Osteoblast (primary cell): ENCODE results near the gene SMO. TPM values are rescaled to one million over a fixed set of nuclear protein-coding genes. Genes with fewer than 3 reads are reported as not detected.
A peak's percentile ranks its signal among the peaks of the same experiment; 100 is the strongest.
"Not testable (repeated sequence)": the region's sequence is repeated elsewhere in the genome, so short reads cannot be mapped to it uniquely, and the experiment has no call there.

Experiments
- DNase-seq: peaks from one replicate; pipeline ENCODE4 v3.0.0; 2011; ENCODE audit warnings: low spot score, mixed read lengths; ENCODE audit not compliant: insufficient read length; ENCODE audit errors: missing footprints
- H2AFZ ChIP-seq: 2 replicates; pipeline ENCODE4 v1.6.0; 2011; ENCODE audit warnings: mild to moderate bottlenecking, low read length
- H3K27ac ChIP-seq: 2 replicates; pipeline ENCODE4 v1.5.1; 2011; ENCODE audit warnings: mild to moderate bottlenecking, low read depth, low read length, moderate library complexity
- H3K27me3 ChIP-seq: 2 replicates; pipeline ENCODE4 v1.6.0; 2012; ENCODE audit warnings: mild to moderate bottlenecking, control low read depth, inconsistent platforms, low read length, moderate library complexity; ENCODE audit not compliant: insufficient read depth
- H3K36me3 ChIP-seq: 2 replicates; pipeline ENCODE4 v1.5.1; 2011; ENCODE audit warnings: mild to moderate bottlenecking, low read length, control low read depth, moderate library complexity; ENCODE audit not compliant: insufficient read depth
- H3K4me1 ChIP-seq: 2 replicates; pipeline ENCODE4 v1.5.1; 2011; ENCODE audit warnings: mild to moderate bottlenecking, low read length, control low read depth, moderate library complexity; ENCODE audit not compliant: insufficient read depth
- H3K4me2 ChIP-seq: 2 replicates; pipeline ENCODE4 v1.6.0; 2011; ENCODE audit warnings: mild to moderate bottlenecking, low read length; ENCODE audit not compliant: insufficient read depth
- H3K4me3 ChIP-seq: fragments of 200-600 bp; sonication (generic); 3 replicates; pipeline ENCODE4 v1.5.1; 2012; ENCODE audit warnings: mild to moderate bottlenecking, low read length, inconsistent platforms; ENCODE audit not compliant: insufficient read depth
- H3K79me2 ChIP-seq: 2 replicates; pipeline ENCODE4 v1.6.0; 2012; ENCODE audit warnings: mild to moderate bottlenecking, low read length, control low read depth, inconsistent platforms; ENCODE audit not compliant: insufficient read depth
- H3K9me3 ChIP-seq: 2 replicates; pipeline ENCODE4 v1.5.1; 2011; ENCODE audit warnings: low read depth, low read length, control low read depth
- H4K20me1 ChIP-seq: 2 replicates; pipeline ENCODE4 v1.6.0; 2012; ENCODE audit warnings: mild to moderate bottlenecking, low read length, control low read depth; ENCODE audit not compliant: insufficient read depth
- total RNA-seq: library from RNA; depleted of rRNA; stranded (reverse); fragments of >200 nt; gene quantifications from 2 replicates; pipeline ENCODE4 v1.2.3, GENCODE V29; 2012
- TF ChIP-seq, protein P1 (sequence below): IDR thresholded peaks from 2 replicates; pipeline ENCODE4 v1.5.1; 2011; ENCODE audit warnings: mild to moderate bottlenecking, low read depth, low read length, moderate library complexity; ENCODE audit errors: extremely low read depth

Gene SMO
- total RNA-seq, 1 donor, result 19.9 TPM

DNA sequence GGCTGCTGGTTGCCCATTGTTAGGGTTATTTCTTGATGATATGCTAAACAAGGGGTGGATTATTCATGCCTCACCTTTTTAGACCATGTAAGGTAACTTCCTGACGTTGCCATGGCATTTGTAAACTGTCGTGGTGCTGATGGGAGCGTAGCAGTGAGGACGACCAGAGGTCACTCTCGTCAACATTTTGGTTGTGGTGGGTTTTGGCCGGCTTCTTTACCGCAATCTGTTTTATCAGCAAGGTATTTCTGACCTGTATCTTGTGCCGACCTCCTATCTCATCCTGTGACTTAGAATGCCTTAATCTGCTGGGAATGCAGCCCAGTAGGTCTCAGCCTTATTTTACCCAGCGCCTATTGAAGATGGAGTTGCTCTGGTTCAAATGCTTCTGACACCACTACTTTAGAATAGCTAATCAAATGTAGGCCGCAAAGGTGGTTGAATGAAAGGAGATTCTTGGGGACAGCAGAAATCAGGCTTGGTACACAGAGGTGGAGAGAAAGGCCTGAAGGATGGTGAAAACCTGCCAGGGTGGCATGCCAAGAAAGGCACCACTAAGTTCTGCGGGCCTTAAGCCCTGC is 17.9 kb upstream of the SMO start:
- H3K27ac ChIP-seq, result no peak overlapping the region
- peak overlapping the region; percentile 81 for H2AFZ ChIP-seq
- H3K79me2 ChIP-seq, result no peaks in the 10 kb centered on the region
- H3K9me3 ChIP-seq, result no peaks in the 10 kb centered on the region
- peaks cover 6% of the 10 kb centered on the region for H3K4me1 ChIP-seq
- no peaks in the 10 kb centered on the region for H4K20me1 ChIP-seq
- DNase-seq, result peak; percentile 25
- H3K27me3 ChIP-seq, result peaks cover 22% of the 10 kb centered on the region
- H3K4me2 ChIP-seq, result no peak overlapping the region
- H3K36me3 ChIP-seq, result no peaks in the 10 kb centered on the region
- H3K4me3 ChIP-seq, result no peak overlapping the region
- TF ChIP-seq, protein P1, sequence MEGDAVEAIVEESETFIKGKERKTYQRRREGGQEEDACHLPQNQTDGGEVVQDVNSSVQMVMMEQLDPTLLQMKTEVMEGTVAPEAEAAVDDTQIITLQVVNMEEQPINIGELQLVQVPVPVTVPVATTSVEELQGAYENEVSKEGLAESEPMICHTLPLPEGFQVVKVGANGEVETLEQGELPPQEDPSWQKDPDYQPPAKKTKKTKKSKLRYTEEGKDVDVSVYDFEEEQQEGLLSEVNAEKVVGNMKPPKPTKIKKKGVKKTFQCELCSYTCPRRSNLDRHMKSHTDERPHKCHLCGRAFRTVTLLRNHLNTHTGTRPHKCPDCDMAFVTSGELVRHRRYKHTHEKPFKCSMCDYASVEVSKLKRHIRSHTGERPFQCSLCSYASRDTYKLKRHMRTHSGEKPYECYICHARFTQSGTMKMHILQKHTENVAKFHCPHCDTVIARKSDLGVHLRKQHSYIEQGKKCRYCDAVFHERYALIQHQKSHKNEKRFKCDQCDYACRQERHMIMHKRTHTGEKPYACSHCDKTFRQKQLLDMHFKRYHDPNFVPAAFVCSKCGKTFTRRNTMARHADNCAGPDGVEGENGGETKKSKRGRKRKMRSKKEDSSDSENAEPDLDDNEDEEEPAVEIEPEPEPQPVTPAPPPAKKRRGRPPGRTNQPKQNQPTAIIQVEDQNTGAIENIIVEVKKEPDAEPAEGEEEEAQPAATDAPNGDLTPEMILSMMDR, result no peak

DNA sequence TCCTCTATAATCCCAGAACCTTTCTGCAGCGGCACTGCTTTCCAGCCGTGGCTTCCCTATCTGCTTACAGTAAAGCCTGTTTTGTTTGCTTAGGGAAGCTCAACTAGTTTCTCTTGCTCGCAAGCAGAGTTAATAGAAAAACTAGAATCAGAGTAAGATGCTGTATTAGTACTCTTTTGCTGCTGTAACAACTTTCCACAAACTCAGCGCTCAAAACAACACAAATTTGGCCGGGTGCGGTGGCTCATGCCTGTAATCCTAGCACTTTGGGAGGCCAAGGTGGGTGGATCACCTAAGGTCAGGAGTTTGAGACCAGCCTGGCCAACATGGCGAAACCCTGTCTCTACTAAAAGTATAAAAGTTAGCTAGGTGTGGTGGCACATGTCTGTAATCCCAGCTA is 14.6 kb upstream of the SMO start:
- H2AFZ ChIP-seq, H3K4me1 ChIP-seq, H3K4me2 ChIP-seq: not testable (repeated sequence)

DNA sequence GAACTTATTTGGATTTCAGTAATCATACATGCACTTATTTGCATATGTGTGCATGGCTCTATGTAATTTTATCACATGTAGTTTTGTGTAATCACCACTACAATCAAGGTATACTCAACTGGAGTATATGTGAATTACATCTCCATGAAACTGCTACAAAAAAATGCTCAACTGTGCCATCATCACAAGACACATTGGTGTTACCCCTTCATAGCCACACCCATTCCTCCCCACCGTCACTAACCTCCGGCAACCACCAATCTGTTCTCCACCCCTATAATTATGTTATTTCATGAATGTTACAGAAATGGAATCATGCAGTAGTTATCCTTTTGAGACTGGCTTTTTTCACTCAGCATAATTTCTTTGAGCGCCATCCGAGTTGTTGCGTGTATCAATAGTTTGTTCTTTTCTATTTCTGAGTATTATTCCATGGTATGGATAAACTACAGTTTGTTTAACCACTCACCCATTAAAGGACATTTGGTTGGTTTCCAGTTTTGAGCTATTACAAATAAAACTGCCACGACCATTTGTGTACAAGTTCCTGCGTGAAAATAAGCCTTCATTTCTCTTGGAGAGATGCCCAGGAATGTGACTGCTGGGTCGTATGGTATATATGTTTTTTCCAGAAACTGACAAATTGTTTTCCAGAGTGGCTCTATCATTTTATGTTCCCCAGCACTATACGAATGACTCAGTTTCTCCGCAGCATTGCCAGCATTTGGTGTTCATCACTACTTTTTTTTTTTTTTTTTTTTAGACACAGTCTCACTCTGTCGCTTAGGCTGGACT is 11.3 kb upstream of the SMO start:
- Histone ChIP-seq H3K79me2 (no peaks in the 10 kb centered on the region), H2AFZ (no peak overlapping the region), H3K27me3 (peaks cover 14% of the 10 kb centered on the region)

More for the DNA sequence above, 14.6 kb upstream of the SMO start:
- not testable (repeated sequence) for H3K27ac ChIP-seq, H3K36me3 ChIP-seq, H3K4me3 ChIP-seq, H3K79me2 ChIP-seq, H3K9me3 ChIP-seq, DNase-seq, H4K20me1 ChIP-seq
- H3K27me3 ChIP-seq, result peaks cover 15% of the 10 kb centered on the region

DNA sequence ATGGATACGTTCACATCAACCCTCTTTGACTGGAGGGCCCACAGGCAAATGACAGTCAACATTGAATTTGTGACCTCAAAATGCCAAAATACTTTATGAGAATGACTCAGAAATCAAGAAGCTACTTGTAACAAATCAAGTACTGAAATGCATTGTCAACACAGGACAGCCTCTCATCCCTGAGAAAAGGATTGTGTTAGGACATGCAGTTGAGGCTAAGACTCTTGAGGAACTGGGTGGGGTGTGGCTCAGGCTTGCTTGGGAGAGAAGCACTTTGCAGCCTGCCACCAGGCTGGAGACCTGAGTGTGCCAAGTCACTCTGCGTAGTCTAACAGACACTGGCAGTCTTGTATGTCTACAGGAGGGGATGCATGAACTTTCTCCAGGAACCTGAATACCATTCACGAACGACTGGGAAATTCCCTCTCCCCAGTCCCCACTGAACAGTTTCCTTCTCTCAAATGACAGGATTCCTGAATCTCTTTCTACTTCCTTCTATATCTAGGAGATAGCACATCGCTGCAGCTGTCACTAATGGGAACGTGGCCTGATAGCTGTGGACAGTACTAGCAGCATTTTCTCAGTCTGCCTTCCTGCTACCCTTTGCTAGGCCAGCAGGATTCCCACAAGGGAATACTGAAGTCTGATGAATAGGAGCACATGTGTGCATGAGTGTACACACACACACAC is 3.3 kb upstream of the SMO start:
- H2AFZ ChIP-seq, result no peak overlapping the region
- no peaks in the 10 kb centered on the region for H3K36me3 ChIP-seq
- TF ChIP-seq, protein P1, result no peak
- H3K4me3 ChIP-seq, result no peak overlapping the region
- H3K27me3 ChIP-seq, result peaks cover 13% of the 10 kb centered on the region
- H3K4me2 ChIP-seq, result no peak overlapping the region
- peaks cover 5% of the 10 kb centered on the region for H4K20me1 ChIP-seq
- H3K27ac ChIP-seq, result no peak overlapping the region
- H3K79me2 ChIP-seq, result no peaks in the 10 kb centered on the region
- H3K4me1 ChIP-seq, result peaks cover 6% of the 10 kb centered on the region
- peak; percentile 63 for DNase-seq
- no peaks in the 10 kb centered on the region for H3K9me3 ChIP-seq

More for the DNA sequence above, 11.3 kb upstream of the SMO start:
- H3K4me1 ChIP-seq, result no peaks in the 10 kb centered on the region
- H3K27ac ChIP-seq, result no peak overlapping the region
- no peak overlapping the region for H3K4me2 ChIP-seq
- peak; percentile 22 for DNase-seq
- H3K4me3 ChIP-seq, result no peak overlapping the region
- no peaks in the 10 kb centered on the region for H4K20me1 ChIP-seq
- no peaks in the 10 kb centered on the region for H3K9me3 ChIP-seq
- H3K36me3 ChIP-seq, result no peaks in the 10 kb centered on the region
- TF ChIP-seq, protein P1, result no peak
